ENCODE measurements around the gene IFNA16.
"Not testable (repeated sequence)": the region's sequence is repeated elsewhere in the genome, so short reads cannot be mapped to it uniquely, and the experiment has no call there.

Gene IFNA16

GRCh38 chr9:21172156-21172555 is 45.0 kb downstream of the IFNA16 start:
- TF ChIP-seq CTCF (IDR thresholded peaks at IDR 0.05; ENCODE audit: low read length, missing control alignments): no peak
- no peak for DNase-seq (ENCODE audit: low read depth)
- H3K4me3 ChIP-seq (replicated peaks; ENCODE audit: low read depth, low read length): no peak overlapping the region

GRCh38 chr9:21171351-21171750 is 45.8 kb downstream of the IFNA16 start:
- DNase-seq (ENCODE audit: low read depth): no peak
- TF ChIP-seq CTCF (IDR thresholded peaks at IDR 0.05; ENCODE audit: low read length, missing control alignments): no peak
- H3K4me3 ChIP-seq (replicated peaks; ENCODE audit: low read depth, low read length): no peak overlapping the region

GRCh38 chr9:21166560-21166959 is 50.6 kb downstream of the IFNA16 start, which contains the start of gene IFNA21:
Gene IFNA21 (minus strand): TSS chr9:21166660. CDS start chr9:21166612, 48 bp downstream.
- not testable (repeated sequence) for H3K4me3 ChIP-seq (replicated peaks; ENCODE audit: low read depth, low read length); DNase-seq (ENCODE audit: low read depth)

Measured in fibroblast of pulmonary artery (primary cell).